Natural killer cell (primary cell): Measurements from ENCODE around the gene TMC8. TPM values are rescaled to one million over a fixed set of nuclear protein-coding genes. Genes with fewer than 3 reads are reported as not detected.

ENCODE experiments used
- ATAC-seq, 3 donors: fragments of 150-1000 bp in 2 of 3; fragments of 200-7000 bp in 1 of 3; cut with Tn5 transposase; 1 replicate in 1 of 3; 2 replicates in 2 of 3; pipeline ENCODE4 v1.10.0; 2021; ENCODE audit warnings: mild to moderate bottlenecking in 2 of 3, moderate library complexity in 2 of 3
- DNase-seq, 2 donors: peaks; one replicate each; pipeline versions ENCODE4 v3.0.0 to v3.0.0-alpha.2; 2013 to 2021; ENCODE audit warnings: mixed read lengths in 1 of 2
- H3K27ac ChIP-seq: one replicate; pipeline ENCODE4 v1.5.1; 2013; ENCODE audit warnings: mild to moderate bottlenecking, low read length
- H3K27me3 ChIP-seq: one replicate; pipeline ENCODE4 v1.6.1; 2013; ENCODE audit warnings: low read length; ENCODE audit not compliant: control insufficient read depth, insufficient read depth
- H3K36me3 ChIP-seq: one replicate; pipeline ENCODE4 v1.6.1; 2013; ENCODE audit warnings: low read length; ENCODE audit not compliant: control insufficient read depth, insufficient read depth
- H3K4me1 ChIP-seq: one replicate; pipeline ENCODE4 v1.6.1; 2013; ENCODE audit warnings: low read length; ENCODE audit not compliant: control insufficient read depth, insufficient read depth
- H3K4me3 ChIP-seq: one replicate; pipeline ENCODE4 v1.5.1; 2013; ENCODE audit warnings: low read length
- H3K9me3 ChIP-seq: one replicate; pipeline ENCODE4 v1.6.1; 2013; ENCODE audit warnings: low read length; ENCODE audit not compliant: control insufficient read depth, insufficient read depth
- H3K27ac Mint-ChIP-seq, 2 donors: one replicate each; pipeline ENCODE4 v1.8.0; 2022; ENCODE audit warnings: mild to moderate bottlenecking in 2 of 2, mixed read lengths in 2 of 2, moderate library complexity in 1 of 2
- H3K27me3 Mint-ChIP-seq, 2 donors: one replicate each; pipeline ENCODE4 v1.8.0; 2022; ENCODE audit warnings: low read depth in 2 of 2, mixed read lengths in 2 of 2
- H3K36me3 Mint-ChIP-seq: one replicate; pipeline ENCODE4 v1.8.0; 2022; ENCODE audit warnings: mixed read lengths
- H3K4me1 Mint-ChIP-seq, 2 donors: one replicate each; pipeline ENCODE4 v1.8.0; 2022; ENCODE audit warnings: mixed read lengths in 2 of 2
- H3K4me3 Mint-ChIP-seq: one replicate; pipeline ENCODE4 v1.8.0; 2022; ENCODE audit warnings: mild to moderate bottlenecking, moderate library complexity, mixed read lengths
- H3K9me3 Mint-ChIP-seq, 2 donors: one replicate each; pipeline ENCODE4 v1.8.0; 2022; ENCODE audit warnings: mixed read lengths in 2 of 2
- CTCF ChIP-seq: fragments of 200-600 bp; IDR thresholded peaks from one replicate; pipeline ENCODE4 v1.8.0; 2022; ENCODE audit warnings: antibody characterized with exemption
- WGBS: methylation state at CpG from one replicate; pipeline ENCODE4 v1.1.7; 2013; ENCODE audit warnings: missing lambda C conversion rate; ENCODE audit not compliant: insufficient coverage; 5-methylcytosine and 5-hydroxymethylcytosine counted together
- intact Hi-C: fragments of 100-400 bp; cut with micrococcal nuclease; formaldehyde crosslinking; loops from one replicate; pipeline ENCODE4 v1.14.2; 2022
- total RNA-seq, 4 donors: library from RNA; stranded (reverse); fragments of 120-200 nt in 1 of 4; gene quantifications; one replicate each; pipeline versions ENCODE4 v1.2.3 to v1.2.4, GENCODE V29; 2013 to 2022

The TMC8 gene
- total RNA-seq, 3 donors from 2014 or later (not counting 1 experiment from before 2014, with no cell fraction given) = 401 to 551 (median 435) TPM

- H3K4me3 ChIP-seq = peak overlapping the region; percentile 2
- no peaks in the 10 kb centered on the region for H3K9me3 Mint-ChIP-seq
- no peaks in the 10 kb centered on the region for H3K27me3 ChIP-seq
Measured at GRCh38 chr17:78122216-78122930, 8.2 kb upstream of the TMC8 start.

GRCh38 chr17:78122931-78123249 is 7.7 kb upstream of the TMC8 start:
- Mint-ChIP-seq H3K4me3 (peak overlapping the region; percentile 71), H3K9me3 (no peaks in the 10 kb centered on the region)
- peak overlapping the region; percentile 57 for H3K27ac ChIP-seq

More at GRCh38 chr17:78122216-78122930, 8.2 kb upstream of the TMC8 start:
- TF ChIP-seq CTCF = no peak
- DNase-seq = peak in 1 of 2 donors; percentile 60
- Mint-ChIP-seq H3K4me3 (peak overlapping the region; percentile 71), H3K4me1 (peaks cover 37 to 63% of the 10 kb centered on the region in 2 donors), H3K27ac (peak overlapping the region; percentile 82 to 84), H3K36me3 (no peaks in the 10 kb centered on the region), H3K27me3 (no peaks in the 10 kb centered on the region)
- peak; percentile 11 to 28 (median 28) for ATAC-seq
- peak overlapping the region; percentile 57 for H3K27ac ChIP-seq
- H3K9me3 ChIP-seq = no peaks in the 10 kb centered on the region
- H3K4me1 ChIP-seq = peaks cover 93% of the 10 kb centered on the region
- peaks cover 87% of the 10 kb centered on the region for H3K36me3 ChIP-seq
- 61% methylated on average over 23 of the region's 23 CpGs for WGBS
- intact Hi-C loops = no loop called here

GRCh38 chr17:78123258-78123929 is 7.2 kb upstream of the TMC8 start:
- peaks cover 35 to 63% of the 10 kb centered on the region in 2 donors for H3K4me1 Mint-ChIP-seq

More at GRCh38 chr17:78122931-78123249, 7.7 kb upstream of the TMC8 start:
- Histone ChIP-seq H3K4me1 (peaks cover 93% of the 10 kb centered on the region), H3K27me3 (no peaks in the 10 kb centered on the region), H3K9me3 (no peaks in the 10 kb centered on the region), H3K36me3 (peaks cover 84% of the 10 kb centered on the region), H3K4me3 (no peak overlapping the region)
- no peak for ATAC-seq
- Mint-ChIP-seq H3K36me3 (no peaks in the 10 kb centered on the region), H3K27me3 (no peaks in the 10 kb centered on the region), H3K27ac (peak overlapping the region; percentile 82 to 84), H3K4me1 (peaks cover 37 to 66% of the 10 kb centered on the region in 2 donors)
- intact Hi-C loops = no loop called here
- no peak for TF ChIP-seq CTCF
- WGBS = 53% methylated on average over 4 of the region's 4 CpGs
- no peak for DNase-seq

More at GRCh38 chr17:78123258-78123929, 7.2 kb upstream of the TMC8 start:
- DNase-seq (no peak), ATAC-seq (no peak)
- Histone ChIP-seq H3K4me1 (peaks cover 89% of the 10 kb centered on the region), H3K9me3 (no peaks in the 10 kb centered on the region), H3K27ac (peak overlapping the region; percentile 57), H3K36me3 (peaks cover 81% of the 10 kb centered on the region), H3K27me3 (no peaks in the 10 kb centered on the region), H3K4me3 (no peak overlapping the region)
- intact Hi-C loops = no loop called here
- 97% methylated on average over 5 of the region's 5 CpGs for WGBS
- Mint-ChIP-seq H3K9me3 (no peaks in the 10 kb centered on the region), H3K27ac (peak overlapping the region; percentile 82 to 84), H3K27me3 (no peaks in the 10 kb centered on the region), H3K4me3 (peak overlapping the region; percentile 71), H3K36me3 (no peaks in the 10 kb centered on the region)
- TF ChIP-seq CTCF = no peak
